ENCODE results near the gene SNRNP70. TPM values are rescaled to one million over a fixed set of nuclear protein-coding genes. Genes with fewer than 3 reads are reported as not detected.

The SNRNP70 gene
- total RNA-seq, 1 experiment from 2014 or later = 113 TPM

DNA sequence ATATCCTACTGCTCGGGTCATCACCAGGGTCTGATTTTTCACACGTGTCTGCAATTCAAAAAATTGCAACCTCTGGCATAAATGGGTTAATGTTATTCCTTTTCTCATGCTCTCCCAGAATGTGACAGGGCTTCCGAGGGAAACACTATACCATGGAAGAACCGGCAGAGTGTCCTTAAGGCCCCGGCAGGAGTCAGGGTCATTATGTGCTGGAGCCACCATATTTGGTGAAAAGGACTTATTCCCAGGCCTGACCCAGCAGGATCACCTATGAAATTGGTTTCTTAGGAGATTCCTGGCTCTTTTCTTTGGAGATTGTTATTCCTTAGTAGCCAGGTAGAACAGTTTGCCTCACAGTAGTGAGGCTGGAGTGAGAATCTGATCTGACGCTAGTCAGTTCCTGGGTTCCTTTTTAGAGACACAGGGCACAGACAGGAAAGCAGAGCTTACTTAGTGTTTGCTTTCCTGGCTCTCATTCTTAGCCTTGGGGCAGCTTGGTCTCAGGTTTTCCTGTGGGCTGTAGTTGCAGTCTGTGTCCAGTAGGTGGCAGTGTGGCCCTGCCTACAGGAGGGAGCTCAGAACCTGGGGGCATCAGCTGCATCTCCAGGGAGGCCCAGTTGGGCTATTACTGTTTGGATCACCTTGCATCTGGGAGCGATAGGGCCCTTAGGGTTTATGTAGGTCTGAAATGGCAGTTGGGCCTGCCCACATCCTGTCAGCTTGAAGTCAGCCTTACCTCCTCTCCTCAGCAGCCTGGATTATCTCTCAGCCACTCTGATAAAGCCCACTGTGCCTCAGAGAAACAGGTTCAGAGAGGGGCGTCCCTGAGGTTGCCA lies 12.4 kb downstream of the SNRNP70 start:
- peak; percentile 69 for DNase-seq (ENCODE audit: extremely low read depth, low read depth)

DNA sequence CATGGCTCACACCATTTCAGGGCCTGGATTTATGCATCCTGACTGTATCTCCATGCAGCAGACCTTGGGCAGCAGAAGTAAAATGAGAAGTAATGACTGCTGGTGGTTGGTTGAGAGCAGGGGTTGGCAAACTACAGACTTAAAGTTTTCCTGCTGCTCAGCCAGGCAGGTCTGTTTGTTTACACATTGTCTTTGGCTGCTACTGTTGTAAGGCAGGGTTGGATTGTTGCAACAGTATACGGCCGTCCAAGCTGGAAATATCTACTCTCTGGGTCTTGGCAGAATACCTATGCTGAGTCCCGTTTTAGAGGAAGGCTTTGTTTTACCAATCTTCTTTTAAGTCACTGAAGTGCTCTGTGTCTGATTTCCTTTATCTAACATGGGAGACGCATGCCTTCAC lies 13.5 kb downstream of the SNRNP70 start:
- no peak for DNase-seq (ENCODE audit: extremely low read depth, low read depth)

DNA sequence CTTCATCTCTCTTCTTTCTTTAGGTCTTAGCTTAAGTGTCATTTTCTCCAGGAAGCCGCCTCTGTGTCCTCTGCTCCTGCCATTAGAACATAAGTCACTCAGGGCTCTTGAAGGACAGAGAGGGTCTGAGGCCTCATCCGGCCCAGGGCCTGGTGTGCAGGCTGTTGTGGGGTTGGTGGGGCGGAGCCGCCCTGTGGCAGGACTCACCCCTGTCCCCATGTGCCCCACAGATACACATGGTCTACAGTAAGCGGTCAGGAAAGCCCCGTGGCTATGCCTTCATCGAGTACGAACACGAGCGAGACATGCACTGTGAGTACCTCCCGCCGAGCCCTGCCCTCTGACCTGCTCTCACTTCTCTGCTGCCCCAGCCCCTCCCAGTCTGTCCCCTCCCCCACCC lies 15.9 kb downstream of the SNRNP70 start:
- DNase-seq (ENCODE audit: extremely low read depth, low read depth) = no peak

DNA sequence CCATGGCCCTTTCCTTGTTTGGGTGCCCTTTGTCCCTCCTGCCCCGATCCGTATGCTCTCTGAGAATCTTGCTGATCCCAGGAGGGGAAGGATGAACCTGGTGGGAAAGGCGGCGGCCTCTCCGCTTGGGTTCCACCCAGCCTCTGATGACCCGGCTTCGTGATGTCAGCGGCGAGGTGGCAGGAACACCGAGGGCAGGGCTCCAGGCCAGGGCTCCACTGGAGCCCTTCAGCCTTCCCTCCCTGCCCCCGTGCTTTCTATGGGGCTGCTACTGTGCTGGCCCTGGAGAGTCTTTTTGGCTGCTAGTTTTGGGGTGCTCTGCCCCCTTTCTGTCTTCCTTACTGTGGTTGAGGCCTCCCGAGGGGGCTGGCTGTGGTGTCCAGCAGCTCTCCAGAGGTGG lies 17.1 kb downstream of the SNRNP70 start:
- no peak for DNase-seq (ENCODE audit: extremely low read depth, low read depth)

DNA sequence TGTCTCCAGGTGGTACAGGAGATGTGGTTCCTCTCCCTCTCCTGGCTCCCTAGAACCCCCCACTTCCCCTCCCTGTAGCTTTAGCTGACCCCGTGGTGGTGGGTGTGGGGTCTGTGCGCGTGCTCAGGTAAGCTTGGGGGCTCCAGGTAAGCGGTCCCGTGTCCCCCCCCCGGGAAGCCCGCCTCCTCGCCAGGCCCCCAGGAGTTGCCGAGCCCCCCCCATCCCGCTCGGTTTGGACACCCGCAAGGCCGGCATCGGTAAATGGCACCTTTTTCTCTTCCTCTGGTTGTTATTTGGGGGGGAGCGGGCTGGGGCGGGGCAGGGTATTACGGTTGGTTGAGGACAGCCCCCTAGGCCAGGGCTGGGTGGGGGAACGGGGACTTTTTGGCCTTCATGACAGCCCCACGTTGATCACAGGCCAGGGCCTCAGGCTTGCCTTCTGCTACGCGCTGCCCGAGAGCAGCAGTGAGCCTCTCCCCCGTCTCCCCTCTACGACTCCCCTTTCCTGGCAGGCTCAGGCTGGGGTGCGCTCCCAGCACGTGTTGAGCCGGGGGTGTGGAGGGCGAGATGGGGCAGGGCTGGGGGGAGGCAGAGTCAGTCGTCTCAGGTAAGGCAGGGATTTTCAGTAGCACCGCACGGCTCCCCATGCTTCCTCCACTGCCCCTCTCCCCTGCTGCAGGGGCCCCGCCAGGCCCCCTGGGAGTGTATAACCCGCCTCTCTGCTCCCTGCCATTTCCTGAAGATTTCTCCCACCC lies 18.3 kb downstream of the SNRNP70 start:
- no peak for DNase-seq (ENCODE audit: extremely low read depth, low read depth)

DNA sequence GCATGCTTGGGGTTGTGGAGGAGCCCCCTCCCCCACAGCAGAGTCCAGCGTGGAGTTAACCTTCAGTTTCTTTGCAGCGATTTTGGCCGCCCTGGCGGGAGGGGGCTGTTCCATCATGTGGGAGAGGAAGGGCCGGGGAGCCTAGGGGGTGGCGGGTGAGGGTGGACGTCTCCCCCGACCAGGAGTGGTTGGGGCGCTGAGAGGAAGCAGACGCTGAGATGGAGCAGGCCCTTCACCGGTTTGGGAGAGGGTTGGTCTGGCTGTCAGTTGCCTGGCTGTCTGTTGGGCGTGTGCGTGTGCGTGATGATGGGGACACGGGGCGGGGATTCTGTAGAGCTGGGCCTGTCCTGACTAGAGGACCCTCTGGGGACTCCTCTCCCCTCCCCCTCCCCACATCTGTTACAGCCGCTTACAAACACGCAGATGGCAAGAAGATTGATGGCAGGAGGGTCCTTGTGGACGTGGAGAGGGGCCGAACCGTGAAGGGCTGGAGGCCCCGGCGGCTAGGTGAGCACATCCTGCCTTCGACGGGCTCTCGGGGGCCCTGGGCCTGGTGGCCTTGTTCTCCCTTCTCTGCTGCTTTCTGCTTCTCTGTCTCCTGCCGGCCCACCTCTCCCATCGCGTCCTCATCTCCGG lies 19.1 kb downstream of the SNRNP70 start:
- no peak for DNase-seq (ENCODE audit: extremely low read depth, low read depth)

DNA sequence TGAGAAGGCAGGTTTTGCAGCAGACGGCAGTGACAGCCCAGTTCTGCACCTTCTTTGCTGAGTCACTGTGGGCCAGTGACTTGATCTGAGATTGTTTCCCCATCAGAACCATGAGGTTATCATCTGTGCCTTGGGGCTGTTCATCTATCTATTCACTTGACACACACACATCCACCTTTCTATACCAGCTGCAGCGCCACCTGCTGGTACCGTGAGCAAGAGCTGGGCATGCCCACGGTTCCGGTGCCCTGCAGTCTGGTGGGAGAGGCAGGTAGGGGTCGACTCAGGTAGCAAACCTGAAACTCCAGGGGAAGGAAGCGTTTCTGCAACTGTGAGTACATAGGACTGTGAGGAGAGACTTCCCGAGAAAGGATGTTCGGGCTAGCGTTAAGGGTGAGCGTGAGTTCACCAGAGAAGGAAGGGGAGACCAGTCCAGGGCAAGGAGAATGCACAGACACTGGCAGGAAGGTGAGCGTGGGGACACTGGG lies 21.4 kb downstream of the SNRNP70 start:
- peak; percentile 58 for DNase-seq (ENCODE audit: extremely low read depth, low read depth)

DNA sequence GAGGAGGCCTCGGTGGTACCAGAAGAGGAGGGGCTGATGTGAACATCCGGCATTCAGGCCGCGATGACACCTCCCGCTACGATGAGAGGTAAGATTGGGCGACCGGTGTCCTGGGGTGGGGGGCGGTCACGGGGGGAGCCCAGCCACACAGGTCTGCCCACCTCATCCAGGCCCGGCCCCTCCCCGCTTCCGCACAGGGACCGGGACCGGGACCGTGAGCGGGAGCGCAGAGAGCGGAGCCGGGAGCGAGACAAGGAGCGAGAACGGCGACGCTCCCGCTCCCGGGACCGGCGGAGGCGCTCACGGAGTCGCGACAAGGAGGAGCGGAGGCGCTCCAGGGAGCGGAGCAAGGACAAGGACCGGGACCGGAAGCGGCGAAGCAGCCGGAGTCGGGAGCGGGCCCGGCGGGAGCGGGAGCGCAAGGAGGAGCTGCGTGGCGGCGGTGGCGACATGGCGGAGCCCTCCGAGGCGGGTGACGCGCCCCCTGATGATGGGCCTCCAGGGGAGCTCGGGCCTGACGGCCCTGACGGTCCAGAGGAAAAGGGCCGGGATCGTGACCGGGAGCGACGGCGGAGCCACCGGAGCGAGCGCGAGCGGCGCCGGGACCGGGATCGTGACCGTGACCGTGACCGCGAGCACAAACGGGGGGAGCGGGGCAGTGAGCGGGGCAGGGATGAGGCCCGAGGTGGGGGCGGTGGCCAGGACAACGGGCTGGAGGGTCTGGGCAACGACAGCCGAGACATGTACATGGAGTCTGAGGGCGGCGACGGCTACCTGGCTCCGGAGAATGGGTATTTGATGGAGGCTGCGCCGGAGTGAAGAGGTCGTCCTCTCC lies 22.6 kb downstream of the SNRNP70 start:
- DNase-seq (ENCODE audit: extremely low read depth, low read depth) = no peak

DNA sequence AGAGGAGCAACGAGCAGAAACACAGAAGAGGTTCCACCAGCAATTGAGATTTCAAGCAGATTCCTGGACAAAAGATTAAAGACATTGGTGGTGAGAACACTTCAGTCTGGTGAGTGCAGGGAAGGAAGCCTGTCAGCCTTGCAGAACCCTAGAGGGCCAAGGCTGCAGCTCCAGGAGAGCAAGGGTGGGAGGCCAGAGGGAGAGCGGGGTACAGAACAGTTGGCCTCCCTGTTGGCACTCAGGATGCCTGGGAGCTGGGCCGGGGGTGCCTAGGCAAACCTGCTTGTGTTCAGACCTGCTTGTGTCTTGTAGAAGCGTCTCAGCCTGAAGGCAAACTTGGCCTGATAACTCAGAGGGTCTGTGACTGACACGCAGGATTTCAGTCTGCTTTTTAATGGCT lies 23.8 kb downstream of the SNRNP70 start:
- no peak for DNase-seq (ENCODE audit: extremely low read depth, low read depth)

DNA sequence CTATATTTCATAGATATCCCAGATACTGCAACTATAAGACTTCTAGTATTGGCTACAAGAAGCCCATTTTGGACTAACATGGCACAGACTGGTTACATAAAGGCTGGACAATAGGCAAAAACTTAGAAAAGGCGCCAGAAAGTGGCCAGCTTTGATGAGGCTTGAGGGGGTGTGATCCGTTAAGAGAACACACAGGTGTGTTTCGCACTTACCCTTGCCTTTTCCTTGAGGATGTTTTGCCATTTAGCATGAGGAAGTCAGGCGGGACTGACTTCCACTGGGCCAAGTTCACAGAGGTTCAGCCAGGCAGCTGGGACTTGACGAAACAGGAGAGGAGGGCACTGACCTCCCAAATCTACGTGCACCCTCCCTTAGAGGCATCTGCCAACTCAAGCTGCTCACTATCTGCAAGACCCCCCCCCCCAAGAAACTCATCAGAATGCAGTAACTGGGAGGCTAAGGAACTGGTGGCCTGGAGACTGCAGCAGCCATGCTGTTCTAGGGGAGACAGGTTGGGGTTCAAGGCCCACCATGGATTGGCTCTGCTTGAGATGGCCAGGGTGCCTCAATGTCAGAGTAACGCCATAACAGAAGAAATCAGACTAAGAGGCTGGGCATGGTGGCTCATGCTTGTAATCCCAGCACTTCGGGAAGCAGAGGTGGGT lies 24.4 kb downstream of the SNRNP70 start:
- DNase-seq (ENCODE audit: extremely low read depth, low read depth) = no peak

DNA sequence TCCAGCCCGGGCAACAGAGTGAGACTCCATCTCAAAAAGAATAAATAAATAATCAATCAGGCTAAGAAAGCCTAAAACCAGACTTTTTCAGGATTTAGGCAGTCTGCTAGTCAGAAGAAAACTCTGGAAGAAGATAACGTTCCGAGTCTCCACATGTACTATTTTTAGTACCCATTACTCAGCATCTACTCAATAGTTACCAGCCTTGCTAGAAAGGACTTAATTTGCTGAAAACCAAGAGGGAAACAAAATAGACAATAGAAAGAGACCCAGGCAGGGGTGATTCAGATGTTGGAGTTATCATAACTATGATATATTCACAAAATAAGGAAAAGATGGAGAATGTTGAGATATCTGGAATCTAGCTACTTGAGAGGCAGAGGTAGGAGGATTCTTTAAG lies 25.3 kb downstream of the SNRNP70 start:
- DNase-seq (ENCODE audit: extremely low read depth, low read depth) = no peak

DNA sequence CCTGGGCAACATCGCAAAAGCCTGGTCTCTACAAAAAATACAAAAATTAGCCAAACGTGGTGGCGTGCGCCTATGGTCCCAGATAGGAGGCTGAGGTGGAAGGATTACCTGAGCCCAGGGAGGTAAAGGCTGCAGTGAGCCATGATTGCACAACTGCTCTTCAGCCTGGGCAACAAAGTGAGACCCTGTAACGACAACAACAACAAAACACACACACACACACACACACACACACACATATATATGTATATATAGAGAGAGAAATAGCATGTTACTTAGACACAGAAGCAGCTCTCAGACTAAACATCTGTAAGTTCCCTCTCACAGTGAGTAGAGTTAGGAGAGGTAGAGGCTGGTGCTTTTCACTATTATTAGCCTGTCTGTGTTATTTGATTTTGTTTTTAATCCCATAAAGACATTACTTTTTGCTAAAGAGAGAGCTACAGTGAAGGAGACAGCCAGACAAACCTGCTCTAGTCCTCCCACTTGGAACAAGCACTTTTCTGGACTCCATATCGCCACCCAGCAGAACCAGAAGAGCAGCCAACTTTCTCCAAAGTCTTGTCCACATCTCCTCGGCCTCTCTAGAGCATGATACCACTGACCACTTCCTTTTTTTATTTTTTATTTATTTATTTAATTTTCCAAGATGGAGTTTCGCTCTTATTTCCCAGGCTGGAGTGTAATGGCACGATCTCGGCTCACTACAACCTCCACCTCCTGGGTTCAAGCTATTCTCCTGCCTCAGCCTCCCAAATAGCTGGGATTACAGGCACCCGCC lies 26.2 kb downstream of the SNRNP70 start:
- no peak for DNase-seq (ENCODE audit: extremely low read depth, low read depth)

DNA sequence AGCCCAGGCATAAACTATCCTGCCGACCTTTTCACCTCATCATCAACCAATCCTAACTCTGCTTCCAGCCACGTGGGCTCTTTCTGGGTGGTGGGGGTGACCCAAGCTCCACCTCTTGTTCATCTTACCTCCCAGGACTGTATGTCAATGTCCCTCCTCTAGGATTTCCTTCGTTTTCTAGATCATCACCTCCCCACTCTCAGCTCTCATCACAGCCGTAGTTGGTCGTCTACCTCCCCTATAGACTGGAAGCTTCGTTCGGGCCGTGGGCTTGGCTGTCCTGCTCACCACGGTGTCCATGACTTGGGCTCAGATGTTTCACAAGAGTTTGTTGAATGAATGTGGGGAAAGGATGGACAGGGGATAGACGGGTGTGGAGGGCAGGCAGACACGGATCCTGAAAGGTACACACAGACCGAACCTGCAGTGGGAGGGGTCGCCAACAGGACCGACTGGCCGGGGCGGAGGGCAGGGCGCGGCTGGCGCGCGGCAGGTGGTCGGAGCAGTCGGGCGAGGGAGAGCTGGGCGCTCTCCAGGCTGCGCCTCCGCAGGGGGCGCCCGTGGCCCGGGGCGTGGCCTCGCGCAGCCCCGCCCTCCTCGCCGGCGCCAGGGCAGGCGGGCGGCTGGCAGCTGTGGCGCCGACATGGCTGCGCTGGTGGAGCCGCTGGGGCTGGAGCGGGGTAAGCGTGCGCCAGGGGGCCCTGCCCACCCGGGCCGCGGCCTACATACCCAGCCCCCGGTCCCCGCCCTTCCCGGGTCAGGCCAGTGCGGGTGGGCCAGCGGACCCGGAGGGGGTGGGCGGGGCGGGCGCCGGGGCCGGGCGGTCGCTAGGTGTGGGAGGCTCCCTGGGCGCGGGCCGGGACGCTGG lies 28.7 kb downstream of the SNRNP70 start, which contains the start of gene LIN7B:
Gene LIN7B (plus strand): TSS at position 609 of the 868 bp plus-strand sequence. CDS start 35 bp downstream, at position 644.
- DNase-seq (ENCODE audit: extremely low read depth, low read depth) = peak; percentile 41

DNA sequence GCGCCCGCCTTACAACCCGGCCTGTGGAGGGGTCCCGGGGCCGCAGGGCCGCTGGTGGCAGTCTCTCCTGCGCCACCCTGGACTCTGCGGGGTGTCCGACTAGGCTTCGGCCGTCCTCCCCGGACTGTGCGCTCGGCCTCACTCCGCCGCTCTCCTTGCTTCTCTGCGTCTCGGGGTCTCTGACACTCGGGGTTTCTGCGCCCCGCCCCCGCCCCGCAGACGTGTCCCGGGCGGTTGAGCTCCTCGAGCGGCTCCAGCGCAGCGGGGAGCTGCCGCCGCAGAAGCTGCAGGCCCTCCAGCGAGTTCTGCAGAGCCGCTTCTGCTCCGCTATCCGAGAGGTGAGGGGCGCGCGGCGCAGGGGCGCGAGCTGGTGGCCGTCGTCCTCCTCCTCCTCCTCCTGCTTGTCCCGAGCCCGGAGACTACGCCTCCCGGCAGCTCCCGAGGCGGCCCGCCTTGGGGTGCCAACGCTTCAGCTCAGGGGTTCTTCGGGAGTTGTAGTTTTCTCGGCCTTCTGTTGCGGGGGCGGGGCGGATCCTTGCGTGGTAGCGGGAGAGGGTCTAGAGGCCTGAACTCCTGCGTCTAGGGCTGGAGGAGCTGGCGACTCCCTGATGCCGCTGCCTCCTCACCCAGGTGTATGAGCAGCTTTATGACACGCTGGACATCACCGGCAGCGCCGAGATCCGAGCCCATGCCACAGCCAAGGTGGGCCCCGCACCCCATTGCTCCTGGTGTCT lies 29.5 kb downstream of the SNRNP70 start:
- DNase-seq (ENCODE audit: extremely low read depth, low read depth) = no peak

DNA sequence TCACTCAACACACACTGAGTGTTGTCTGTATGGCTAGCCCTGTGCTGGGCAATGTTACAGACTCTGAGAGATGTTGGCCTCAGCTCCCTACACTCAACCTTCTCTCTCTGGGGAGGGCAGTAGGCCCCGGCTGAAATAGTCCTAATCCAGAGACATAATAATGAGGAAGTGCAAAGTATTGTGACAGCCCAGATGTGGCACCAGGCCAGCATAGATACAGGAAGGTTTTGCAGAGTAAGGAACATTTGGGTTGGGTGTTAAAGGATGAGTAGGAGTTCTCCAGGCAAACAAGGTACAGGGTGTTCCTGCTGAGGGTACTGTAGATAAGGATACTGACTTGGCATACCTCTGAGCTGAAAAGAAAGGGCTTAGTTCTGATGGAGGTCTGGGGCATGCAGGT lies 31.3 kb downstream of the SNRNP70 start:
- no peak for DNase-seq (ENCODE audit: extremely low read depth, low read depth)

DNA sequence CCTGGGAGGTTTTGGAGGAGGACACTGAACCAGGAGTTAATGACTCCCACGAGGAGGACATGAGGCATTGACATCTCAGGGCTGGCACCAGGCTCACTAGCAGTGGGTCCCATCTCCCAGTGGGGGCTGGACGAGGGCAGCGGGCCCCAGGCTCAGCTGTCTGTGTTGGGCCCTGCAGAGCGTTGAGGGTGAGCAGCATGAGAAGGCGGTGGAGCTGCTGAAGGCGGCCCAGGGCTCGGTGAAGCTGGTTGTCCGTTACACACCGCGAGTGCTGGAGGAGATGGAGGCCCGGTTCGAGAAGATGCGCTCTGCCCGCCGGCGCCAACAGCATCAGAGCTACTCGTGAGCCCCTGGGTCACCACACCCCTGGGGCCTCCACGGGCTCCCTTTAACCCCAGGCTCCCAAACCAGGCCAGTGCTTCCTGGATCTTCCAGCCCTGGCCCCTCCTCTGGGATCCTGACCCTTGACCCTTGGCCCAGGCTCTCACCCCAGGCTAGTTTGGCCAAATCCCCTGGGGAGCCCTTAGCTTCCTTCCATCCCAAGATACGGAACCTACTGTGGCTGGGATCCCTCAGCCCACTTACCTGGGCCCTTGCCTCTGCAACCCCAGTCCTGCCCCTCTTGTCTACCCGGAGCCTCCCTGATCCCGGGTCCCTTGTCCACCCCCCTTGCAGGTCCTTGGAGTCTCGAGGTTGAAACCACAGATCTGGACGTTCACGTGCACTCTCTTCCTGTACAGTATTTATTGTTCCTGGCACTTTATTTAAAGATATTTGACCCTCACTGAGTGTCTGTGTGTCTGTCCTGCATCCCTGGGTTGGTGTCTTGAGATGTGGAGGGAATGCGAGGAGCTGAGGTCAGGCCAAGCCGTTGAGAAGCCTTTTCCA lies 32.7 kb downstream of the SNRNP70 start:
- DNase-seq (ENCODE audit: extremely low read depth, low read depth) = no peak

Measured in NCI-H460 (cell line).